DOHH2 (cell line): Measurements from ENCODE around the gene SLC29A3.

ENCODE experiments used
- EZH2phosphoT487 ChIP-seq: fragments of 200-600 bp; sonication (generic); IDR thresholded peaks from 2 replicates; pipeline ENCODE4 v1.6.1; 2017; ENCODE audit warnings: borderline replicate concordance, mild to moderate bottlenecking, antibody characterized with exemption, low read length, moderate library complexity, mixed read lengths
- TF ChIP-seq, protein P1 (sequence below): fragments of 200-600 bp; sonication (generic); IDR thresholded peaks from one replicate; pipeline ENCODE4 v1.5.1; 2014; ENCODE audit warnings: antibody characterized with exemption, mild to moderate bottlenecking, low read depth, low read length; ENCODE audit not compliant: poor library complexity, severe bottlenecking

- TF ChIP-seq, protein P1, sequence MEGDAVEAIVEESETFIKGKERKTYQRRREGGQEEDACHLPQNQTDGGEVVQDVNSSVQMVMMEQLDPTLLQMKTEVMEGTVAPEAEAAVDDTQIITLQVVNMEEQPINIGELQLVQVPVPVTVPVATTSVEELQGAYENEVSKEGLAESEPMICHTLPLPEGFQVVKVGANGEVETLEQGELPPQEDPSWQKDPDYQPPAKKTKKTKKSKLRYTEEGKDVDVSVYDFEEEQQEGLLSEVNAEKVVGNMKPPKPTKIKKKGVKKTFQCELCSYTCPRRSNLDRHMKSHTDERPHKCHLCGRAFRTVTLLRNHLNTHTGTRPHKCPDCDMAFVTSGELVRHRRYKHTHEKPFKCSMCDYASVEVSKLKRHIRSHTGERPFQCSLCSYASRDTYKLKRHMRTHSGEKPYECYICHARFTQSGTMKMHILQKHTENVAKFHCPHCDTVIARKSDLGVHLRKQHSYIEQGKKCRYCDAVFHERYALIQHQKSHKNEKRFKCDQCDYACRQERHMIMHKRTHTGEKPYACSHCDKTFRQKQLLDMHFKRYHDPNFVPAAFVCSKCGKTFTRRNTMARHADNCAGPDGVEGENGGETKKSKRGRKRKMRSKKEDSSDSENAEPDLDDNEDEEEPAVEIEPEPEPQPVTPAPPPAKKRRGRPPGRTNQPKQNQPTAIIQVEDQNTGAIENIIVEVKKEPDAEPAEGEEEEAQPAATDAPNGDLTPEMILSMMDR = no peak
- no peak for TF ChIP-seq EZH2phosphoT487
These were observed 74.0 kb downstream of the SLC29A3 start for GRCh38 chr10:71392791-71393781.
